Adrenal gland (tissue), 12 donors: ENCODE data around the gene CLSTN1. TPM values are rescaled to one million over a fixed set of nuclear protein-coding genes. Genes with fewer than 3 reads are reported as not detected.
A peak's percentile ranks its signal among the peaks of the same experiment; 100 is the strongest.

Experiments used
- DNase-seq, 7 donors: peaks; one replicate each; pipeline ENCODE4 v3.0.0-alpha.2; 2019 to 2020
- H3K27ac ChIP-seq, 5 donors: fragments of 200-600 bp; sonication (generic) in 4 of 5; 1 replicate in 3 of 5; 2 replicates in 2 of 5; pipeline versions ENCODE4 v1.5.1 to v1.8.0; 2016 to 2020; ENCODE audit warnings: mild to moderate bottlenecking in 1 of 5
- H3K27me3 ChIP-seq: fragments of 200-600 bp; 2 replicates; pipeline ENCODE4 v1.8.0; 2021
- H3K36me3 ChIP-seq, 2 donors: fragments of 200-600 bp; replicated peaks in 1 of 2; 1 replicate in 1 of 2; 2 replicates in 1 of 2; pipeline versions ENCODE4 v1.5.1 to v1.8.0; 2018 to 2022
- H3K4me1 ChIP-seq, 2 donors: fragments of 200-600 bp; replicated peaks in 1 of 2; 1 replicate in 1 of 2; 2 replicates in 1 of 2; pipeline versions ENCODE4 v1.5.1 to v1.8.0; 2018 to 2021
- H3K4me3 ChIP-seq, 4 donors: fragments of 200-600 bp; sonication (generic) in 3 of 4; one replicate each; pipeline ENCODE4 v1.5.1; 2016 to 2018
- H3K9me3 ChIP-seq, 3 donors: fragments of 200-600 bp; sonication (generic) in 1 of 3; replicated peaks in 1 of 3; 1 replicate in 2 of 3; 2 replicates in 1 of 3; pipeline versions ENCODE4 v1.5.1 to v1.8.0; 2016 to 2021
- CTCF ChIP-seq, 6 experiments: fragments of 450-650 bp in 4 of 6; fragments of 200-600 bp in 2 of 6; sonication (generic) in 1 of 6; IDR thresholded peaks; 1 replicate in 5 of 6; 2 replicates in 1 of 6; pipeline versions ENCODE4 v1.5.1 to v1.8.0; 2016 to 2021; ENCODE audit warnings: antibody characterized with exemption in 6 of 6, mild to moderate bottlenecking in 2 of 6, moderate library complexity in 1 of 6
- POLR2A ChIP-seq, 2 donors: fragments of 450-650 bp; IDR thresholded peaks; one replicate each; pipeline ENCODE4 v1.6.1; 2017; ENCODE audit warnings: antibody characterized with exemption in 2 of 2, mild to moderate bottlenecking in 2 of 2, moderate library complexity in 1 of 2
- WGBS, 4 donors: extraction: QIAGEN DNeasy Blood & Tissue Kit in 2 of 4; methylation state at CpG; one replicate each; pipeline versions ENCODE4 v1.1.5 to v1.1.7; 2013 to 2017; 5-methylcytosine and 5-hydroxymethylcytosine counted together
- intact Hi-C, 2 donors: fragments of 100-400 bp; cut with DNase I; formaldehyde crosslinking; loops; one replicate each; pipeline versions ENCODE4 v1.14.1 to v1.15.0; 2022 to 2023
- polyA plus RNA-seq, 3 donors: library from polyadenylated mRNA; stranded (reverse); fragments of 200-250 nt in 2 of 3; fragments of 350-450 nt in 1 of 3; fragmentation: Illumina TruSeq in 1 of 3; extraction: RNeasy Lipid Tissue Mini Kit (QIAGEN cat#74804) in 1 of 3; gene quantifications; one replicate each; pipeline ENCODE4 v1.2.3, GENCODE V29; 2013 to 2014
- total RNA-seq, 9 donors: library from RNA; depleted of rRNA in 4 of 9; stranded (reverse); fragments of >200 nt in 4 of 9; fragments of 120-200 nt in 1 of 9; fragmentation: NEBNext Ultra II Directional in 1 of 9; extraction: Animal tissue kit (Norgen Biotek cat#: 25700) in 1 of 9; gene quantifications; one replicate each; pipeline versions ENCODE4 v1.1.0 to v1.2.4, GENCODE V29; 2013 to 2023
- donor health status: healthy with polysubstance abuse.
- donor health status: Bipolar disorder and iron deficiency.
- donor health status: DM: yes; HTN: yes; CAD: no.
- donor health status: DM: no; HTN: no; CAD: no.
- donor health status: DM: no; HTN: no; CAD: no.
- donor health status: DM: yes; HTN: yes; CAD: no.

CLSTN1 gene
- total and polyA plus RNA-seq, 12 donors: 48.8 to 106 (median 77.9) TPM

- Histone ChIP-seq H3K9me3 (no peaks in the 10 kb centered on the region), H3K27ac (no peak overlapping the region), H3K4me3 (no peak overlapping the region), H3K4me1 (peaks cover 29 to 34% of the 10 kb centered on the region in 2 donors), H3K27me3 (no peaks in the 10 kb centered on the region), H3K36me3 (no peaks in the 10 kb centered on the region)
- no peak for DNase-seq
- intact Hi-C loops: loop anchor here in 1 of 2 donors (10.0 kb wide), 1 partner anchor 56 kb away; no protein-coding TSS in a partner anchor
- no peak for TF ChIP-seq CTCF (IDR thresholded peaks at IDR 0.05)
- TF ChIP-seq POLR2A (IDR thresholded peaks at IDR 0.05): no peak
- 71 to 86% (median 82%) methylated on average over 6 of the region's 6 CpGs for WGBS, 4 donors
Observed at GRCh38 chr1:9691108-9691445, 132.7 kb downstream of the CLSTN1 start.

GRCh38 chr1:9690440-9691107 is 133.2 kb downstream of the CLSTN1 start:
- 73 to 81% (median 75%) methylated on average over 8 to 14 of the region's 14 CpGs for WGBS, 4 donors
- no peaks in the 10 kb centered on the region for H3K27me3 ChIP-seq
- no peak for DNase-seq
- H3K36me3 ChIP-seq: no peaks in the 10 kb centered on the region
- TF ChIP-seq CTCF (IDR thresholded peaks at IDR 0.05) (no peak), POLR2A (IDR thresholded peaks at IDR 0.05) (no peak)
- H3K9me3 ChIP-seq: no peaks in the 10 kb centered on the region
- peak overlapping the region in 1 of 4 donors; percentile 85 for H3K4me3 ChIP-seq
- intact Hi-C loops: loop anchor here in 1 of 2 donors (10.0 kb wide), 1 partner anchor 56 kb away; no protein-coding TSS in a partner anchor
- peak overlapping the region in 1 of 5 donors; percentile 30 for H3K27ac ChIP-seq
- peaks cover 29 to 34% of the 10 kb centered on the region in 2 donors for H3K4me1 ChIP-seq

GRCh38 chr1:9689971-9690381 is 133.8 kb downstream of the CLSTN1 start:
- H3K9me3 ChIP-seq: no peaks in the 10 kb centered on the region
- intact Hi-C loops: loop anchor here in 1 of 2 donors (10.0 kb wide), 1 partner anchor 55 kb away; no protein-coding TSS in a partner anchor
- H3K4me1 ChIP-seq: peaks cover 29 to 34% of the 10 kb centered on the region in 2 donors
- peak in 6 of 7 donors; percentile 37 to 58 (median 45) for DNase-seq
- TF ChIP-seq CTCF (IDR thresholded peaks at IDR 0.05): no peak
- no peak for TF ChIP-seq POLR2A (IDR thresholded peaks at IDR 0.05)
- H3K36me3 ChIP-seq: no peaks in the 10 kb centered on the region
- H3K4me3 ChIP-seq: peak overlapping the region in 2 of 4 donors; percentile 37 to 85
- peak overlapping the region in 1 of 5 donors; percentile 30 for H3K27ac ChIP-seq
- H3K27me3 ChIP-seq: no peaks in the 10 kb centered on the region
- WGBS, 4 donors: 20 to 30% (median 22%) methylated on average over 10 to 23 of the region's 23 CpGs

- H3K9me3 ChIP-seq: no peaks in the 10 kb centered on the region
- DNase-seq: peak; percentile 68 to 87 (median 83)
- TF ChIP-seq POLR2A (IDR thresholded peaks at IDR 0.05) (no peak), CTCF (IDR thresholded peaks at IDR 0.05) (no peak)
- H3K36me3 ChIP-seq: no peaks in the 10 kb centered on the region
- H3K27ac ChIP-seq: peak overlapping the region in 1 of 5 donors; percentile 30
- intact Hi-C loops: no loop called here
- peaks cover 29 to 34% of the 10 kb centered on the region in 2 donors for H3K4me1 ChIP-seq
- no peaks in the 10 kb centered on the region for H3K27me3 ChIP-seq
- 0 to 4% (median 2%) methylated on average over 1 to 70 of the region's 72 CpGs for WGBS, 4 donors
- peak overlapping the region in 2 of 4 donors; percentile 37 to 85 for H3K4me3 ChIP-seq
Observed at GRCh38 chr1:9689011-9689706, 134.6 kb downstream of the CLSTN1 start.
